Activated T-cell treated with anti-CD3 and anti-CD28 coated beads, Interleukin-2, amount 50 U/mL, for 4 hours (primary cell): ENCODE measurements around the gene MILR1. TPM values are rescaled to one million over a fixed set of nuclear protein-coding genes. Genes with fewer than 3 reads are reported as not detected.

ENCODE experiments used
- ATAC-seq, 2 donors: fragments of 200-7000 bp; cut with Tn5 transposase; one replicate each; pipeline ENCODE4 v1.10.0; 2021
- DNase-seq: peaks from one replicate; pipeline ENCODE4 v3.0.0-alpha.2; 2020
- H3K27me3 Mint-ChIP-seq: one replicate; pipeline ENCODE4 v1.8.0; 2021; ENCODE audit warnings: low read depth, mixed read lengths
- H3K36me3 Mint-ChIP-seq: one replicate; pipeline ENCODE4 v1.8.0; 2022; ENCODE audit warnings: mixed read lengths; ENCODE audit not compliant: insufficient read depth
- H3K4me1 Mint-ChIP-seq: one replicate; pipeline ENCODE4 v1.8.0; 2021; ENCODE audit warnings: low read depth, mixed read lengths
- H3K4me3 Mint-ChIP-seq: one replicate; pipeline ENCODE4 v1.8.0; 2021; ENCODE audit warnings: mild to moderate bottlenecking, moderate library complexity, mixed read lengths
- H3K9me3 Mint-ChIP-seq: one replicate; pipeline ENCODE4 v1.8.0; 2021; ENCODE audit warnings: mixed read lengths
- total RNA-seq, 3 donors: library from RNA; stranded (reverse); gene quantifications; one replicate each; pipeline ENCODE4 v1.2.1, GENCODE V29; 2021

The MILR1 gene
- total RNA-seq, 3 donors from 2014 or later, result not detected

DNA sequence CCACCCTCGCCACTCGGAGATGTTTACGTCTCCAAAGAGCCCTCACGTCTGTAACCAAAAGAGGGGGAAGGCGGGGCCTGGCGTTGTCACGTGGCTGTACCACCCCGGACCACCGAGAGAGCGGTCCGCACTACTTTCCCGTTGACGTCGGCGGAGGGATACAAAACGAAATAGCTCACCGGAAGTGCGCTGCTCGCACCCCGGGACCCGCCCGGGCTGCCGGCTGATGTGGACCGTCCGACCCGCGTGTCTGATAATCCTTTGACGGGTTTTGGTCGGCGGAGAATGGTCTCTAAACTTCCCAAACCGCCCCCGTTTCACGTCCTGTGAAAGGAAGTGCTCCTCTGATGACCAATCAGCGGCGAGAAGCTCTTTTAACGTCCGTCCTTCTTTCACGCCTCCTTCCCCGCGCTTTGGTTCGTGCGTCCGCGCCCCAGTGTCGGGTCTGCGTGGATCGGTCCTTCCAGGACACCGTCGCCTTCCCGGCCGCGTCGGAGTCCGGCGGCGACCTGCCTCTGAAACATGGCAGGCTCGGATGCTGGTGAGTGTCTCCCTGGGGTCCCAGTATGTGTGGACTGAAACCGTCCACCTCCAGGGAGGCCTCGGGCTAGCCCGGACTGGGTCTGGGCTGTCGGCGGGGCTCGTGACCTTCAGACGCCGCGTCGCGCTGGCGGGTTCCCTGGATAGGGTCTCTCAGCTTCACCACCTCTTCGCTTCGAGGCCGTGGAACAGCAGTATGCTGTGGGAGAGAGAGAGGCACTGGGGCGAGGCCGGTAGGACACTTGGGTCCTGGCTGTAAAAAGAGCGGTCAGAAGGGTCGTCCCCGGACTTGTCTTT is 57.9 kb downstream of the MILR1 start, which contains the start of gene CEP95:
CEP95 (plus strand) TSS at position 402 of the 837 bp plus-strand sequence; CDS start at position 523, 121 bp downstream.
- Mint-ChIP-seq H3K9me3 (no peaks in the 10 kb centered on the region), H3K36me3 (peaks cover 51% of the 10 kb centered on the region), H3K4me1 (peaks cover 48% of the 10 kb centered on the region), H3K4me3 (peak within 1 kb of the TSS; percentile 100), H3K27me3 (no peaks in the 10 kb centered on the region)
- DNase-seq, result peak; percentile 92
- ATAC-seq, result peak; percentile 64 to 68

DNA sequence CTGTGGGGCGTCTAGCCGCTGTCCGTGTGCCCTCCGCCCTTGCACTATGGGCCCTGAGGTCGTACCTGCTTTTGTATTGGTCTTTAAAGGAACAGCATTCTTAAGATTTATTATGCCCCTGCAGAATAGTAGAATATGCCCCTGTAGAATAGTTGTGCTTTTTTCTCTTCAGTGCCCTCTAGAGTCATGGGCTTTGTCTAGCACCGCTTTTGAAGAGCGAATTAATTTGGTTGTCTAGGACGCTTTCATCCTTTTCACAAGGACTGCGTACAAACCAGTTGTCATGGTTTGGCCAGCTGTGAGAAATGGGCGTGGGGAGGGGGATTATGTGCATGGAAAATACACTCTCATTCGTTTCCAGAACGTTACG is 58.5 kb downstream of the MILR1 start:
- H3K27me3 Mint-ChIP-seq, result no peaks in the 10 kb centered on the region
- ATAC-seq (peak; percentile 25 to 29), DNase-seq (no peak)
- peak overlapping the region; percentile 100 for H3K4me3 Mint-ChIP-seq
- no peaks in the 10 kb centered on the region for H3K9me3 Mint-ChIP-seq
- H3K36me3 Mint-ChIP-seq, result peaks cover 48% of the 10 kb centered on the region
- peaks cover 42% of the 10 kb centered on the region for H3K4me1 Mint-ChIP-seq

DNA sequence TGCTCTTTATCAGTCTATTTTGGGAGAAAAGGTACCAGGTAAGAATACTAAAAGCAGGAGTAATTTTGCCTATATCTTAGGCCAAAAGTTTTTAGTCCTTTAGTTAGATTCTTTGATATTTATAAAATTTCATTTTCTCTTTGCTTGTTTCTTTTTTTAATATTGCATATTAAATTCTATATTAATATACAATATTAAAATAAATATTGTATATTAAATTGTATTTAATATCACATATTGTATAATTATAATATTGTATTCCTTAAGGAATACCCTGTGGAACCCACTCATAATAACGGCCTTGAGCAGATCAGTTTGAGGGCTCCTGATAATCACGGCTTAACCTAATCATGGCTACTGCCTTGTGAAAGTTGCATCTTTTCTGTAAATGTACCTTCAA is 59.8 kb downstream of the MILR1 start:
- Mint-ChIP-seq H3K4me1 (peaks cover 33% of the 10 kb centered on the region), H3K36me3 (peaks cover 42% of the 10 kb centered on the region), H3K27me3 (no peaks in the 10 kb centered on the region), H3K9me3 (no peaks in the 10 kb centered on the region), H3K4me3 (peak overlapping the region; percentile 100)
- ATAC-seq (no peak), DNase-seq (no peak)

DNA sequence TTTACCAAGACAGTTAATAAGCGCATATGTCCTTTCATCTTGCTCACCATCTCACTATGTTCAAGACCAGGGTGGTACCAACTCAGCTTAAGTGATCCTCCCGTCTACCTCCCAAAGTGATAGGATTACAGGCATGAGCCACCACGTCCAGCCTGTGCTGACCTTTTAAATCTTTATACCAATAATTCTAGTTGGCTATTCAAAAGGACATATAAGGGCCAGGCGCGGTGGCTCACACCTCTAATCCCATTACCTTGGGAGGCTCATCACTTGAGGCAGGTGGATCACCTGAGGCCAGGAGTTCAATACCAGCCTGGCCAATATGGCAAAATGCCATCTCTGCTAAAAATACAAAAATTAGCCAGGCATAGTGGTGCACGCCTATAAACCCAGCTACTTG is 60.3 kb downstream of the MILR1 start:
- DNase-seq, result no peak
- Mint-ChIP-seq H3K9me3 (no peaks in the 10 kb centered on the region), H3K4me3 (no peak overlapping the region)

DNA sequence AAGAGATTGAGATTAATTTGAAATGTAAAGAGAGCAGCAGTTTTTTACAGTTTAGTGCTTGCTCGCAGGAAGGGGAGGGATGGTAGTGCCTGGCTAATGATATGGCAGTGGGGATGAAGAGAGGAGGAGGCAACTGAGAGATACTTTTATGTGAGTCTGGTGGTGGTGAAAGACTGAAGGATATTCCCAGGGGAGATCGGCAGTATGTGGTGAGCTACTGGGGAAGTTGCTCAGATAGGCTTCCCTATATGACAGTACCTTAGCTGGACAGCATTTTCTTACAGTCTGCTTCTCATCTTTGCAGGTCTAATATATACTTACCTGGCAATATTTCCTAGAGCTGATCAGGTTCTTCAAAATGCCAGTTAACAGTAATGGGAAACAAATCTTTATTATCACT is 66.5 kb downstream of the MILR1 start:
- ATAC-seq (no peak), DNase-seq (no peak)
- Mint-ChIP-seq H3K36me3 (peaks cover 51% of the 10 kb centered on the region), H3K9me3 (no peaks in the 10 kb centered on the region), H3K4me1 (peaks cover 24% of the 10 kb centered on the region), H3K4me3 (no peak overlapping the region), H3K27me3 (no peaks in the 10 kb centered on the region)

More for the DNA sequence above, 60.3 kb downstream of the MILR1 start:
- peaks cover 42% of the 10 kb centered on the region for H3K36me3 Mint-ChIP-seq
- no peak for ATAC-seq
- no peaks in the 10 kb centered on the region for H3K27me3 Mint-ChIP-seq
- H3K4me1 Mint-ChIP-seq, result peaks cover 33% of the 10 kb centered on the region

DNA sequence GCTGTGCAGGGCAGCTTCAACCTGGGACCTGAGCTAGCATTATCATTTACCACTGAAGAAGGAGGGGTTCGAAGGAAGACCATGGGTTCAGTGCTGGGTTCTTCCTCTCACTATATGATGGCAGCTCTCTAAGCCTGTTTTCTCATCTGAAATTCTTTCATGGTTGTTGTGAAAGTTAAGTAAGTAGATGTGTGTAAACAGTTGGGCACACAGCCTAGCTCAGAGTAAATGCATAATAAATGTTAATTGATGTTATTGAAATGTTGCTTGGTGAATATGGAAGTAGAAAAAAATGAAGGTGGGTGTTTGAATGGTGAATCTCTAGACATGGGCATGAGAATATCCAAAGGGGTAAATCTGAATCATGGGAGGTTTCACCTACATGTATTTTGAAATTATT is 66.9 kb downstream of the MILR1 start:
- no peak for ATAC-seq
- no peaks in the 10 kb centered on the region for H3K27me3 Mint-ChIP-seq

More for the DNA sequence above, 66.9 kb downstream of the MILR1 start:
- peaks cover 24% of the 10 kb centered on the region for H3K4me1 Mint-ChIP-seq
- peaks cover 48% of the 10 kb centered on the region for H3K36me3 Mint-ChIP-seq
- no peak overlapping the region for H3K4me3 Mint-ChIP-seq
- DNase-seq, result no peak
- no peaks in the 10 kb centered on the region for H3K9me3 Mint-ChIP-seq

Other genes with a start within 250 kb of the MILR1 start
- 10 to 100 TPM; 18.4 to 20.4 (median 19.9) TPM for gene TEX2, start 185.9 kb upstream of the MILR1 start, total RNA-seq
- 10 to 100 TPM in 1 of 3 donors, 1 to 10 TPM in 2; 1.8 to 10.0 (median 9.1) TPM for gene PECAM1, start 58.3 kb upstream of the MILR1 start, total RNA-seq
- 10 to 100 TPM; 34.1 to 34.9 (median 34.2) TPM for gene POLG2, start 47.9 kb downstream of the MILR1 start, total RNA-seq
- 1,000 to 10,000 TPM; 1,033 to 1,200 (median 1,184) TPM for gene DDX5, start 57.2 kb downstream of the MILR1 start, total RNA-seq
- gene CEP95, start 57.9 kb downstream of the MILR1 start, total RNA-seq, result 10 to 100 TPM; 35.1 to 38.2 (median 36.7) TPM
- gene SMURF2, start 213.2 kb downstream of the MILR1 start, total RNA-seq, result 10 to 100 TPM; 10.7 to 11.6 (median 11.0) TPM